Glutamatergic neuron (in vitro differentiated cells): Measurements from ENCODE around the gene PSMD4. TPM values are rescaled to one million over a fixed set of nuclear protein-coding genes. Genes with fewer than 3 reads are reported as not detected.

Experiments used
- DNase-seq: peaks from one replicate; pipeline ENCODE4 v3.0.0; 2022
- H3K27ac Mint-ChIP-seq: one replicate; pipeline ENCODE4 v1.8.0; 2020; ENCODE audit warnings: mild to moderate bottlenecking, mixed read lengths, inconsistent platforms; ENCODE audit not compliant: unreplicated experiment
- H3K27me3 Mint-ChIP-seq: one replicate; pipeline ENCODE4 v1.8.0; 2020; ENCODE audit warnings: mild to moderate bottlenecking, moderate library complexity, mixed read lengths, inconsistent platforms; ENCODE audit not compliant: unreplicated experiment
- H3K36me3 Mint-ChIP-seq: one replicate; pipeline ENCODE4 v1.8.0; 2020; ENCODE audit warnings: mild to moderate bottlenecking, mixed read lengths, inconsistent platforms; ENCODE audit not compliant: unreplicated experiment
- H3K4me1 Mint-ChIP-seq: one replicate; pipeline ENCODE4 v1.8.0; 2020; ENCODE audit warnings: mild to moderate bottlenecking, low read depth, mixed read lengths, inconsistent platforms; ENCODE audit not compliant: unreplicated experiment
- H3K4me3 Mint-ChIP-seq: one replicate; pipeline ENCODE4 v1.8.0; 2020; ENCODE audit warnings: mild to moderate bottlenecking, mixed read lengths, inconsistent platforms; ENCODE audit not compliant: unreplicated experiment
- H3K9me3 Mint-ChIP-seq: one replicate; pipeline ENCODE4 v1.8.0; 2020; ENCODE audit warnings: mild to moderate bottlenecking, moderate library complexity, mixed read lengths, inconsistent platforms; ENCODE audit not compliant: unreplicated experiment
- total RNA-seq: library from RNA; stranded (reverse); fragmentation: NEBNext Ultra II Directional; extraction: Animal tissue kit (Norgen Biotek cat#: 25700); gene quantifications from one replicate; pipeline ENCODE4 v1.2.1, GENCODE V29; 2021; ENCODE audit not compliant: unreplicated experiment
- TF ChIP-seq, protein P1 (sequence below): fragments of 200-600 bp; sonication (generic); IDR thresholded peaks from one replicate; pipeline ENCODE4 v1.5.0; 2021; ENCODE audit not compliant: partially characterized antibody, unreplicated experiment

Gene PSMD4
- total RNA-seq, 1 donor from 2014 or later, result 250 TPM

DNA sequence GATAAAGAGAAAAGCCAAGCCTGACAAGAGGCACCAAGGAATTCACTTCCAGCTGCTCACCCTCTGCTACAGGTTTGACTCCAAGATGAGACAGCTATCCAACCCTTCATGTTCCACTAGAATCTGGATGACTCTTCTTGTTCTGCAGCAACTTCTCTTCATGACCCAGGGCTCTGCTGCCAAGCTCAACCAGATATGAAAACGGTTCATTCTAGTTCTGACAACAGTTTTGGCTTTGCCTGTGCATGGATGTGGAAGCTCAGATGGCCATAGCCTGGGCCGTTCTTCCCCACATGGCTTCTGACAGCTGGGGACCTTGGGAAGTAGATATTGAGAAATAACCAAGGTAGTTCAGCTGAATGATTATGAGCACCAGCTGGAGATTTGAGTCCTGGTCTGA lies 59.0 kb downstream of the PSMD4 start:
- H3K27me3 Mint-ChIP-seq, result peaks cover 3% of the 10 kb centered on the region
- peaks cover 6% of the 10 kb centered on the region for H3K36me3 Mint-ChIP-seq
- H3K27ac Mint-ChIP-seq, result no peak overlapping the region
- no peaks in the 10 kb centered on the region for H3K9me3 Mint-ChIP-seq
- TF ChIP-seq, protein P1, sequence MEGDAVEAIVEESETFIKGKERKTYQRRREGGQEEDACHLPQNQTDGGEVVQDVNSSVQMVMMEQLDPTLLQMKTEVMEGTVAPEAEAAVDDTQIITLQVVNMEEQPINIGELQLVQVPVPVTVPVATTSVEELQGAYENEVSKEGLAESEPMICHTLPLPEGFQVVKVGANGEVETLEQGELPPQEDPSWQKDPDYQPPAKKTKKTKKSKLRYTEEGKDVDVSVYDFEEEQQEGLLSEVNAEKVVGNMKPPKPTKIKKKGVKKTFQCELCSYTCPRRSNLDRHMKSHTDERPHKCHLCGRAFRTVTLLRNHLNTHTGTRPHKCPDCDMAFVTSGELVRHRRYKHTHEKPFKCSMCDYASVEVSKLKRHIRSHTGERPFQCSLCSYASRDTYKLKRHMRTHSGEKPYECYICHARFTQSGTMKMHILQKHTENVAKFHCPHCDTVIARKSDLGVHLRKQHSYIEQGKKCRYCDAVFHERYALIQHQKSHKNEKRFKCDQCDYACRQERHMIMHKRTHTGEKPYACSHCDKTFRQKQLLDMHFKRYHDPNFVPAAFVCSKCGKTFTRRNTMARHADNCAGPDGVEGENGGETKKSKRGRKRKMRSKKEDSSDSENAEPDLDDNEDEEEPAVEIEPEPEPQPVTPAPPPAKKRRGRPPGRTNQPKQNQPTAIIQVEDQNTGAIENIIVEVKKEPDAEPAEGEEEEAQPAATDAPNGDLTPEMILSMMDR, result no peak
- H3K4me3 Mint-ChIP-seq, result no peak overlapping the region
- DNase-seq, result no peak
- peaks cover 17% of the 10 kb centered on the region for H3K4me1 Mint-ChIP-seq

DNA sequence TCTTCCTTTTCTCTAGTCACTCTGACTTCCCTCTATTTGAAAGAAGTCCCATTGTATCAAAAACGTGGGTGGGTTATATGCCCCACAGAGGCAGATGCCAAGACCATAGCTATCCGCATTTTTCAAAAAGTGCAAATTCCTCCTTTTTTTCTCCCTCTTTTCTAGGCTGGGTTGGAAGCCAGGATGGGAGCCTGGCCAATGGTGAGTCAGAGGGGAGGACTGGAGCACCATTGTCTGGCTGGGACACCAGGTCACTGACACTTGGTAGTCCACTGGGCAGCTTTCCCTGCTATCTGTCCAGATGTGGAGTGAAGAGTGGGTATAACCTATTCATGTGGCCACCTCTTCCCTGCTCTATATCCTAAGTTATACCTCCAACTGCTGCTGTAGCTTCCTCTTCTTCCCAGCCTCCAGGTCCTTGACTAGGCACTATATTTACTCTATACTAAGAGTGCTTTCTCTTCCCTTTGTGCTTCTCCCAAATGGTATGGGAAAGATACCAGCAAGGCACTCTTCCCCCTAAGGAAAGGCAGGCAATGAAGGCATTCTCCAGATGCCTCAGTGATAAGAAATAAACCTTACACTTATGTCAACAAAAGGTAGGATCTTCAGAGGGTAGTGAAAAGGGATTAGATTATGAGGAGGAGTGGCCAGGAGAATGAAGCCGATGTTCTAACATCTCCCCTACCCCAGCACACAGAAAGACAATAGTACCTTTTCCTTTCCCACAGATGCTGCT lies 59.8 kb downstream of the PSMD4 start:
- TF ChIP-seq, protein P1, result no peak
- Mint-ChIP-seq H3K4me1 (peaks cover 17% of the 10 kb centered on the region), H3K9me3 (no peaks in the 10 kb centered on the region), H3K27ac (no peak overlapping the region), H3K4me3 (no peak overlapping the region), H3K27me3 (peaks cover 3% of the 10 kb centered on the region), H3K36me3 (peaks cover 6% of the 10 kb centered on the region)
- no peak for DNase-seq

DNA sequence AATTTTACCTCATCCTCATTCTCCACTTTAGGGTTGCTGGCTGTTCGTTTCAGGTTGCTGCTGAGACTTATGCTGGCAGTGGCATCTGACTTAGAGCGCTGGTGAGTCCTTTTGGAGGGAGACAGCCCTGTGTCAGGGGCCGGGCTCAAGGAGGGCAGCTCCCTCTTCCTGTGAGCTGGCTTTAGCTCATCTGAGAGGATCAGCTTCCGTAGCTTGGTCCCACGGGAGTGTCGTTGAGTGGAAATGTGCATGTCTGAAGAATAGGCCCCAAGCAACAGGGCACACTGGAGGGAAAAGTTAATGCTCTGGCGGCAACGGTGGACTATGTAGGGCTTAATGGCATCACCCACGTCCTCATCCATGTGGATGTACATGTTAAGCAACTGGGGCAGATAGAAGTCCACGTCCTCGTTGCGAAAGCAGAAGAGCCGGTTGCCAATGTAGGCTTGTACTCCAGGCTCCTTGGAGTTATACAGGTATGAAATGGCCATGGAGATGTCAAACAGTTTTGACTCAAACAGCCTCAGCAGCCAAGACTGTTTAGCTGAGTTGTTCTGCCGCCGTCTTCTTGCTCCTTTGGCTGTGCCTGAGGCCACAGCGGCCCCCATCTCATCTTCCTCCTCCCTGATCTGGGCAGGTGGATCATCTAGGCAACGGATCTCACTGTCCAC lies 61.2 kb downstream of the PSMD4 start:
- TF ChIP-seq, protein P1, result no peak
- peaks cover 6% of the 10 kb centered on the region for H3K36me3 Mint-ChIP-seq
- peaks cover 11% of the 10 kb centered on the region for H3K4me1 Mint-ChIP-seq
- DNase-seq, result peak; percentile 52
- H3K9me3 Mint-ChIP-seq, result no peaks in the 10 kb centered on the region
- H3K4me3 Mint-ChIP-seq, result no peak overlapping the region
- peaks cover 3% of the 10 kb centered on the region for H3K27me3 Mint-ChIP-seq
- H3K27ac Mint-ChIP-seq, result peak overlapping the region; percentile 25

Other genes starting within 250 kb of the PSMD4 start
- gene MINDY1, start 247.8 kb upstream of the PSMD4 start, total RNA-seq, result 26.2 TPM
- 14.9 TPM for gene PRUNE1, start 246.3 kb upstream of the PSMD4 start, total RNA-seq
- gene BNIPL, start 218.1 kb upstream of the PSMD4 start, total RNA-seq, result 1.4 TPM
- 1.8 TPM for gene C1orf56, start 207.0 kb upstream of the PSMD4 start, total RNA-seq
- gene CDC42SE1, start 195.1 kb upstream of the PSMD4 start, total RNA-seq, result 127 TPM
- 504 TPM for gene MLLT11, start 194.3 kb upstream of the PSMD4 start, total RNA-seq
- gene GABPB2, start 184.0 kb upstream of the PSMD4 start, total RNA-seq, result 5.4 TPM
- 119 TPM for gene SEMA6C, start 108.1 kb upstream of the PSMD4 start, total RNA-seq
- not detected for gene TNFAIP8L2, start 98.1 kb upstream of the PSMD4 start, total RNA-seq
- gene LYSMD1, start 88.8 kb upstream of the PSMD4 start, total RNA-seq, result 21.9 TPM
- gene SCNM1, start 88.6 kb upstream of the PSMD4 start, total RNA-seq, result 44.2 TPM
- 0.76 TPM for gene TMOD4, start 78.8 kb upstream of the PSMD4 start, total RNA-seq
- 125 TPM for gene VPS72, start 64.5 kb upstream of the PSMD4 start, total RNA-seq
- gene PIP5K1A, start 56.2 kb upstream of the PSMD4 start, total RNA-seq, result 79.4 TPM
- 34.4 TPM for gene ZNF687, start 27.6 kb downstream of the PSMD4 start, total RNA-seq
- 68.7 TPM for gene PI4KB, start 72.7 kb downstream of the PSMD4 start, total RNA-seq
- gene RFX5, start 92.5 kb downstream of the PSMD4 start, total RNA-seq, result 64.4 TPM
- gene SELENBP1, start 118.0 kb downstream of the PSMD4 start, total RNA-seq, result 2.9 TPM
- gene PSMB4, start 144.8 kb downstream of the PSMD4 start, total RNA-seq, result 234 TPM
- gene POGZ, start 204.8 kb downstream of the PSMD4 start, total RNA-seq, result 146 TPM